Measurements from ENCODE around the gene MAN2C1.

Gene MAN2C1

GRCh38 chr15:75307778-75308390 is 60.5 kb downstream of the MAN2C1 start:
- H3K79me2 ChIP-seq (ENCODE audit: insufficient read depth, low read length), result no peaks in the 10 kb centered on the region
- H2AFZ ChIP-seq (ENCODE audit: low read depth, low read length, severe bottlenecking), result no peak overlapping the region
- no peak overlapping the region for H3K9ac ChIP-seq (ENCODE audit: low read length)
- no peaks in the 10 kb centered on the region for H3K9me3 ChIP-seq (ENCODE audit: insufficient read depth, low read length)
- no peaks in the 10 kb centered on the region for H3K36me3 ChIP-seq (ENCODE audit: low read length)
- no peaks in the 10 kb centered on the region for H3K27me3 ChIP-seq (ENCODE audit: low read length)
- H3K27ac ChIP-seq (ENCODE audit: low read depth, low read length), result no peak overlapping the region
- TF ChIP-seq CTCF (IDR thresholded peaks at IDR 0.05; ENCODE audit: insufficient read depth, low read length, poor library complexity, severe bottlenecking), result no peak
- TF ChIP-seq EZH2phosphoT487 (conservative IDR thresholded peaks at IDR 0.05; ENCODE audit: low read length), result no peak
- no peak overlapping the region for H3K4me3 ChIP-seq (ENCODE audit: insufficient read depth, low read length, poor library complexity, severe bottlenecking)
- H4K20me1 ChIP-seq (ENCODE audit: low read depth, low read length), result no peaks in the 10 kb centered on the region; the same call in 1 of the 2 replicates
- no peaks in the 10 kb centered on the region for H3F3A ChIP-seq (ENCODE audit: insufficient read depth)
- H3K9me2 ChIP-seq (replicated peaks; ENCODE audit: insufficient read depth, low read length), result no peaks in the 10 kb centered on the region
- no peak overlapping the region for H3K4me2 ChIP-seq (ENCODE audit: low read depth, low read length, poor library complexity, severe bottlenecking)

- Histone ChIP-seq H2AFZ (ENCODE audit: low read depth, low read length, severe bottlenecking) (no peak overlapping the region), H3K27me3 (ENCODE audit: low read length) (no peaks in the 10 kb centered on the region), H3K4me2 (ENCODE audit: low read depth, low read length, poor library complexity, severe bottlenecking) (no peak overlapping the region), H3K4me3 (ENCODE audit: insufficient read depth, low read length, poor library complexity, severe bottlenecking) (no peak overlapping the region), H3K27ac (ENCODE audit: low read depth, low read length) (no peak overlapping the region), H4K20me1 (ENCODE audit: low read depth, low read length) (no peaks in the 10 kb centered on the region; the same call in 1 of the 2 replicates), H3F3A (ENCODE audit: insufficient read depth) (no peaks in the 10 kb centered on the region), H3K9me3 (ENCODE audit: insufficient read depth, low read length) (no peaks in the 10 kb centered on the region), H3K9me2 (replicated peaks; ENCODE audit: insufficient read depth, low read length) (no peaks in the 10 kb centered on the region), H3K79me2 (ENCODE audit: insufficient read depth, low read length) (no peaks in the 10 kb centered on the region), H3K9ac (ENCODE audit: low read length) (no peak overlapping the region), H3K36me3 (ENCODE audit: low read length) (no peaks in the 10 kb centered on the region)
- TF ChIP-seq EZH2phosphoT487 (conservative IDR thresholded peaks at IDR 0.05; ENCODE audit: low read length), result no peak
- TF ChIP-seq CTCF (IDR thresholded peaks at IDR 0.05; ENCODE audit: insufficient read depth, low read length, poor library complexity, severe bottlenecking), result no peak
Observed at GRCh38 chr15:75306188-75306587, 62.2 kb downstream of the MAN2C1 start.
